Heart left ventricle (tissue), 13 donors: ENCODE results near the gene VDAC1.

ENCODE experiments used
- CTCF ChIP-seq, 12 donors: fragments of 200-600 bp; sonication (generic) in 4 of 12; IDR thresholded peaks; one replicate each; pipeline versions ENCODE4 v1.5.0 to v1.8.0; 2018 to 2022; ENCODE audit warnings: antibody characterized with exemption in 12 of 12, mild to moderate bottlenecking in 5 of 12
- POLR2A ChIP-seq, 2 donors: fragments of 450-650 bp; IDR thresholded peaks; one replicate each; pipeline ENCODE4 v1.6.1; 2017; ENCODE audit warnings: antibody characterized with exemption in 2 of 2, mild to moderate bottlenecking in 2 of 2, moderate library complexity in 2 of 2
- donor health status: ischemic (EF 13 %, LVEDD 7.1; RV severe dilation, severe dysfunction).
- donor health status: DM: no; HTN: yes; CAD: no.
- donor health status: DM: no; HTN: no; CAD: no.
- donor health status: ischemic (EF 25% LVEDD 6.9; RV normal size, moderate dysfunction).
- donor health status: ischemic (EF 25% LVEDD 5.7; RV mildly dilated, moderate dysfunction).
- donor health status: ischemic (EF 35%, LVEDD 5.7; RV mildly dilated, moderate dysfunction).
- donor health status: nonischemic (EF 11% LVEDD 7.7; RV severe dilation, severe dysfunction).
- donor health status: DM: yes; HTN: yes; CAD: no.
- donor health status: PGD.
- donor health status: ischemic (EF 29% LVEDD 5.4; RV normal size, mild dysfunction).
- donor health status: nonischemic (EF 23%, LVEDD 6.1; RV moderate dilation, normal function).

DNA sequence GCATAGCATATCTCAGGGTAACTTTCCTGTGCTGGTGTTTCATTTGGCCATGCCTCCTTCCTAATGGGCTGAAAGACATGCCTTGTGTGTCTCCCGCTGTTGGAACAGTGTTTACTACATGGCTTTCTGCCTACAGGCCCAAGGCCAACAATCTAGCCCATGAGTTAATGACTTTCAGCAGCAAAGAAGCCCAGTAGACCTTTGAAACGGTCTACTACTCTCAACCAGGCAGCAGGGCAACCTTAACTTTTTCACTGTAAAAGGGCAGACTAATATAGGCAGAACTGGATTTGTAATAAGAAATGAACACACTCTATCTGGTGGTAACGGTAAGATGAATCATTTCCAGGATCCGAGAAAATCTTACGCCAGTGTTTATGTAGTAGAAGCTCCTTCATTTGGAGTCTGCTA, 57.3 kb downstream of the VDAC1 start:
- TF ChIP-seq CTCF (IDR thresholded peaks at IDR 0.05): no peak
- TF ChIP-seq POLR2A (IDR thresholded peaks at IDR 0.05): no peak
